AG04450 (cell line): ENCODE data around the gene MYL10. TPM values are rescaled to one million over a fixed set of nuclear protein-coding genes. Genes with fewer than 3 reads are reported as not detected.

ENCODE experiments used
- CTCF ChIA-PET: fragments of 300-600, 350-600 bp; formaldehyde crosslinking; extraction: SDS; loops from one replicate; lab custom pipeline; 2022; ENCODE audit warnings: antibody characterized with exemption, inconsistent platforms; lab: Charles Lee
- POLR2A ChIA-PET: fragments of 350-600 bp; formaldehyde crosslinking; extraction: SDS; loops from one replicate; lab custom pipeline; 2021; ENCODE audit warnings: antibody characterized with exemption, inconsistent platforms; lab: Yijun Ruan, JAX
- DNase-seq: peaks from one replicate; pipeline ENCODE4 v3.0.0-alpha.2; 2011; ENCODE audit warnings: low read depth, low spot score
- H3K27ac ChIP-seq: one replicate; pipeline ENCODE4 v1.5.1; 2012; ENCODE audit warnings: low read depth, low read length, control low read depth
- H3K27me3 ChIP-seq: one replicate; pipeline ENCODE4 v1.6.0; 2012; ENCODE audit warnings: low read length; ENCODE audit not compliant: control insufficient read depth, insufficient read depth
- H3K4me3 ChIP-seq: 2 replicates; pipeline ENCODE4 v1.5.1; 2011; ENCODE audit warnings: mild to moderate bottlenecking, low read depth, low read length, control low read depth
- H3K9me3 ChIP-seq: 2 replicates; pipeline ENCODE4 v1.5.1; 2012; ENCODE audit warnings: low read length; ENCODE audit not compliant: control insufficient read depth, insufficient read depth
- CTCF ChIP-seq: IDR thresholded peaks from 2 replicates; pipeline ENCODE4 v1.5.1; 2011; ENCODE audit warnings: low read depth, low read length, control low read depth, inconsistent platforms
- polyA plus RNA-seq: library from polyadenylated mRNA; depleted of rRNA; stranded (reverse); fragments of >200 nt; gene quantifications from 2 replicates; pipeline ENCODE4 v1.2.3, GENCODE V29; 2011

Gene MYL10
- polyA plus RNA-seq, 1 experiment: not detected

GRCh38 chr7:101599787-101600186 lies 29.3 kb downstream of the MYL10 start:
- no peak for DNase-seq
- ChIA-PET CTCF (interaction anchor here (0.5 kb wide), 1 partner anchor 17 kb away, joined by 3 read pairs; no protein-coding TSS in a partner anchor), POLR2A (no interaction called here)
- no peak overlapping the region for H3K4me3 ChIP-seq
- H3K9me3 ChIP-seq: no peaks in the 10 kb centered on the region; the same call in 1 of the 2 replicates
- H3K27me3 ChIP-seq: peaks cover 11% of the 10 kb centered on the region
- H3K27ac ChIP-seq: no peak overlapping the region
- TF ChIP-seq CTCF: no peak

- DNase-seq: no peak
- POLR2A ChIA-PET: no interaction called here
- H3K27ac ChIP-seq: no peak overlapping the region
- CTCF ChIA-PET: interaction anchor here (0.5 kb wide), 1 partner anchor 16 kb away, joined by 3 read pairs; no protein-coding TSS in a partner anchor
- no peak for TF ChIP-seq CTCF
- H3K9me3 ChIP-seq: no peaks in the 10 kb centered on the region; the same call in 1 of the 2 replicates
- peaks cover 16% of the 10 kb centered on the region for H3K27me3 ChIP-seq
- no peak overlapping the region for H3K4me3 ChIP-seq
Measured at GRCh38 chr7:101598986-101599771, 29.9 kb downstream of the MYL10 start.

GRCh38 chr7:101598422-101598985 lies 30.6 kb downstream of the MYL10 start:
- peaks cover 20% of the 10 kb centered on the region for H3K27me3 ChIP-seq
- no peak for DNase-seq
- ChIA-PET CTCF (no interaction called here), POLR2A (no interaction called here)
- no peak for TF ChIP-seq CTCF
- no peaks in the 10 kb centered on the region; the same call in 1 of the 2 replicates for H3K9me3 ChIP-seq
- no peak overlapping the region for H3K27ac ChIP-seq
- H3K4me3 ChIP-seq: no peak overlapping the region

GRCh38 chr7:101597941-101598340 lies 31.2 kb downstream of the MYL10 start:
- ChIA-PET CTCF (interaction anchor here (0.6 kb wide), 1 partner anchor 1686 kb away, joined by 3 read pairs; no protein-coding TSS in a partner anchor), POLR2A (no interaction called here)
- no peaks in the 10 kb centered on the region; the same call in 1 of the 2 replicates for H3K9me3 ChIP-seq
- peaks cover 21% of the 10 kb centered on the region for H3K27me3 ChIP-seq
- no peak for TF ChIP-seq CTCF
- H3K27ac ChIP-seq: no peak overlapping the region
- DNase-seq: no peak
- H3K4me3 ChIP-seq: no peak overlapping the region

- H3K9me3 ChIP-seq: no peaks in the 10 kb centered on the region
- POLR2A ChIA-PET: interaction anchor here (0.6 to 0.7 kb wide), 2 partner anchors 148 to 830 kb away, joined by 3 read pairs; no protein-coding TSS in a partner anchor
- no peak for DNase-seq
- no peak overlapping the region for H3K27ac ChIP-seq
- CTCF ChIA-PET: interaction anchor here (1.5 kb wide), 1 partner anchor 59 kb away, joined by 3 read pairs; no protein-coding TSS in a partner anchor
- peaks cover 18% of the 10 kb centered on the region for H3K27me3 ChIP-seq
- no peak overlapping the region for H3K4me3 ChIP-seq
- no peak for TF ChIP-seq CTCF
Measured at GRCh38 chr7:101596898-101597297, 32.2 kb downstream of the MYL10 start.
